ACC112 (cell line): ENCODE results near the gene PSENEN.
"Not testable (repeated sequence)": the region's sequence is repeated elsewhere in the genome, so short reads cannot be mapped to it uniquely, and the experiment has no call there.

Source experiments
- H2AFZ ChIP-seq: fragments of 200-600 bp; sonication (generic); one replicate; pipeline ENCODE4 v1.6.0; 2017; ENCODE audit warnings: antibody characterized with exemption, low read length; ENCODE audit not compliant: unreplicated experiment
- H3K27ac ChIP-seq: fragments of 200-600 bp; sonication (generic); 2 replicates; pipeline ENCODE4 v1.5.1; 2014; ENCODE audit warnings: low read depth, mild to moderate bottlenecking, antibody characterized with exemption, low read length, moderate library complexity
- H3K27me3 ChIP-seq: fragments of 200-600 bp; sonication (generic); 2 replicates; pipeline ENCODE4 v1.6.1; 2014; ENCODE audit warnings: mild to moderate bottlenecking, antibody characterized with exemption, low read length, moderate library complexity, mixed read lengths; ENCODE audit not compliant: insufficient read depth
- H3K36me3 ChIP-seq: fragments of 200-600 bp; sonication (generic); 2 replicates; pipeline ENCODE4 v1.6.1; 2016; ENCODE audit warnings: mild to moderate bottlenecking, antibody characterized with exemption, low read length, moderate library complexity, mixed read lengths; ENCODE audit not compliant: insufficient read depth
- H3K4me1 ChIP-seq: fragments of 200-600 bp; sonication (generic); one replicate; pipeline ENCODE4 v1.6.1; 2016; ENCODE audit warnings: low read length, mixed read lengths; ENCODE audit not compliant: insufficient read depth, unreplicated experiment, control insufficient read depth
- H3K4me3 ChIP-seq: fragments of 200-600 bp; sonication (generic); 2 replicates; pipeline ENCODE4 v1.5.1; 2014; ENCODE audit warnings: mild to moderate bottlenecking, low read depth, low read length
- H3K79me2 ChIP-seq: fragments of 200-600 bp; sonication (generic); one replicate; pipeline ENCODE4 v1.6.0; 2016; ENCODE audit warnings: low read length; ENCODE audit not compliant: control insufficient read depth, unreplicated experiment, insufficient read depth

PSENEN gene

GRCh38 chr19:35791814-35792279 is 46.4 kb downstream of the PSENEN start:
- Histone ChIP-seq H3K27me3 (peaks cover 4% of the 10 kb centered on the region; the same call in 1 of the 2 replicates), H3K79me2 (no peaks in the 10 kb centered on the region), H3K4me3 (no peak overlapping the region), H3K4me1 (peaks cover 11% of the 10 kb centered on the region), H2AFZ (no peak overlapping the region), H3K27ac (no peak overlapping the region), H3K36me3 (no peaks in the 10 kb centered on the region)

GRCh38 chr19:35792312-35792711 is 46.9 kb downstream of the PSENEN start:
- Histone ChIP-seq H2AFZ (no peak overlapping the region), H3K27ac (no peak overlapping the region), H3K79me2 (no peaks in the 10 kb centered on the region), H3K4me3 (no peak overlapping the region), H3K36me3 (no peaks in the 10 kb centered on the region), H3K27me3 (peaks cover 4% of the 10 kb centered on the region; the same call in 1 of the 2 replicates), H3K4me1 (peaks cover 11% of the 10 kb centered on the region)

- Histone ChIP-seq H3K27me3 (peaks cover 4% of the 10 kb centered on the region; the same call in 1 of the 2 replicates), H2AFZ (no peak overlapping the region), H3K27ac (no peak overlapping the region), H3K4me1 (peaks cover 11% of the 10 kb centered on the region), H3K79me2 (no peaks in the 10 kb centered on the region), H3K4me3 (no peak overlapping the region), H3K36me3 (no peaks in the 10 kb centered on the region)
These were observed 47.4 kb downstream of the PSENEN start for GRCh38 chr19:35792888-35793287.

GRCh38 chr19:35793381-35794165 is 48.1 kb downstream of the PSENEN start:
- H3K27ac ChIP-seq, result no peak overlapping the region
- no peaks in the 10 kb centered on the region for H3K79me2 ChIP-seq
- peaks cover 4% of the 10 kb centered on the region; the same call in 1 of the 2 replicates for H3K27me3 ChIP-seq
- H3K4me3 ChIP-seq, result no peak overlapping the region
- H2AFZ ChIP-seq, result no peak overlapping the region
- H3K36me3 ChIP-seq, result no peaks in the 10 kb centered on the region
- H3K4me1 ChIP-seq, result peaks cover 11% of the 10 kb centered on the region

- not testable (repeated sequence) for H3K36me3 ChIP-seq, H3K79me2 ChIP-seq, H3K4me3 ChIP-seq, H3K27ac ChIP-seq, H3K27me3 ChIP-seq, H2AFZ ChIP-seq
- peaks cover 11% of the 10 kb centered on the region for H3K4me1 ChIP-seq
These were observed 50.1 kb downstream of the PSENEN start for GRCh38 chr19:35795564-35795963.
